Heart right ventricle (tissue), 16 donors: ENCODE measurements around the gene TNS1. TPM values are rescaled to one million over a fixed set of nuclear protein-coding genes. Genes with fewer than 3 reads are reported as not detected.

Experiments used
- ATAC-seq, 8 donors: fragments of 200-7000 bp; cut with Tn5 transposase; one replicate each; pipeline ENCODE4 v1.9.1; 2020; ENCODE audit warnings: mild to moderate bottlenecking in 8 of 8, moderate library complexity in 8 of 8, moderate number of reproducible peaks in 1 of 8
- DNase-seq, 2 donors: peaks; one replicate each; pipeline ENCODE4 v3.0.0-alpha.2; 2020
- H3K27ac ChIP-seq, 10 donors: fragments of 200-600 bp; sonication (generic) in 2 of 10; one replicate each; pipeline versions ENCODE4 v1.5.0 to v1.8.0; 2020 to 2022; ENCODE audit warnings: mild to moderate bottlenecking in 3 of 10
- H3K27me3 ChIP-seq, 7 donors: fragments of 200-600 bp; one replicate each; pipeline ENCODE4 v1.8.0; 2021 to 2022; ENCODE audit warnings: mild to moderate bottlenecking in 2 of 7
- H3K36me3 ChIP-seq, 9 donors: fragments of 200-600 bp; sonication (generic) in 1 of 9; one replicate each; pipeline versions ENCODE4 v1.5.0 to v1.8.0; 2020 to 2022; ENCODE audit warnings: mild to moderate bottlenecking in 2 of 9
- H3K4me1 ChIP-seq, 9 donors: fragments of 200-600 bp; sonication (generic) in 1 of 9; one replicate each; pipeline versions ENCODE4 v1.5.0 to v1.8.0; 2020 to 2022; ENCODE audit warnings: mild to moderate bottlenecking in 4 of 9
- H3K4me3 ChIP-seq, 10 donors: fragments of 200-600 bp; sonication (generic) in 2 of 10; one replicate each; pipeline versions ENCODE4 v1.5.0 to v1.8.0; 2020 to 2022; ENCODE audit warnings: mild to moderate bottlenecking in 7 of 10, moderate library complexity in 2 of 10
- H3K9me3 ChIP-seq, 11 donors: fragments of 200-600 bp in 10 of 11; sonication (generic) in 2 of 11; one replicate each; pipeline versions ENCODE4 v1.5.0 to v1.8.0; 2013 to 2022; ENCODE audit warnings: mild to moderate bottlenecking in 2 of 11, control low read depth in 1 of 11, moderate library complexity in 1 of 11
- WGBS, 2 donors: extraction: QIAGEN DNeasy Blood & Tissue Kit; methylation state at CpG; one replicate each; pipeline ENCODE4 v1.1.7; 2013; ENCODE audit warnings: inconsistent platforms in 1 of 2; 5-methylcytosine and 5-hydroxymethylcytosine counted together
- intact Hi-C, 10 donors: fragments of 100-400 bp; cut with DNase I; formaldehyde crosslinking; loops; one replicate each; pipeline versions ENCODE4 v1.11.1 to v1.14.2; 2022
- polyA plus RNA-seq, 2 donors: library from polyadenylated mRNA; stranded (reverse); fragments of 200-250 nt; gene quantifications; one replicate each; pipeline ENCODE4 v1.2.3, GENCODE V29; 2013
- total RNA-seq, 10 donors: library from RNA; stranded (reverse); fragmentation: NEBNext Ultra II Directional in 3 of 10; extraction: Animal tissue kit (Norgen Biotek cat#: 25700) in 3 of 10; gene quantifications; one replicate each; pipeline versions ENCODE4 v1.2.1 to v1.2.4, GENCODE V29; 2021 to 2023
- TF ChIP-seq, protein P1 (sequence below), 9 donors: fragments of 200-600 bp; sonication (generic) in 2 of 9; IDR thresholded peaks; one replicate each; pipeline versions ENCODE4 v1.5.0 to v1.8.0; 2021 to 2022; ENCODE audit warnings: antibody characterized with exemption in 9 of 9, mild to moderate bottlenecking in 5 of 9, moderate library complexity in 1 of 9
- donor health status: Arrhythmogenic right ventricular cardiomyopathy.
- donor health status: ischemic (EF 13 %, LVEDD 7.1; RV severe dilation, severe dysfunction).
- donor health status: healthy with polysubstance abuse.
- donor health status: DM: no; HTN: yes; CAD: no.
- donor health status: DM: no; HTN: no; CAD: no.
- donor health status: ischemic (EF 25% LVEDD 6.9; RV normal size, moderate dysfunction).
- donor health status: ischemic (EF 25% LVEDD 5.7; RV mildly dilated, moderate dysfunction).
- donor health status: healthy.
- donor health status: DM: yes; HTN: yes; CAD: no.
- donor health status: Ischemic cardiomyopathy.
- donor health status: ischemic (EF 35%, LVEDD 5.7; RV mildly dilated, moderate dysfunction).
- donor health status: nonischemic (EF 11% LVEDD 7.7; RV severe dilation, severe dysfunction).
- donor health status: DM: yes; HTN: yes; CAD: no.
- donor health status: PGD.
- donor health status: ischemic (EF 29% LVEDD 5.4; RV normal size, mild dysfunction).
- donor health status: nonischemic (EF 23%, LVEDD 6.1; RV moderate dilation, normal function).

The TNS1 gene
- total and polyA plus RNA-seq, 12 donors: 64.6 to 844 (median 731) TPM

DNA sequence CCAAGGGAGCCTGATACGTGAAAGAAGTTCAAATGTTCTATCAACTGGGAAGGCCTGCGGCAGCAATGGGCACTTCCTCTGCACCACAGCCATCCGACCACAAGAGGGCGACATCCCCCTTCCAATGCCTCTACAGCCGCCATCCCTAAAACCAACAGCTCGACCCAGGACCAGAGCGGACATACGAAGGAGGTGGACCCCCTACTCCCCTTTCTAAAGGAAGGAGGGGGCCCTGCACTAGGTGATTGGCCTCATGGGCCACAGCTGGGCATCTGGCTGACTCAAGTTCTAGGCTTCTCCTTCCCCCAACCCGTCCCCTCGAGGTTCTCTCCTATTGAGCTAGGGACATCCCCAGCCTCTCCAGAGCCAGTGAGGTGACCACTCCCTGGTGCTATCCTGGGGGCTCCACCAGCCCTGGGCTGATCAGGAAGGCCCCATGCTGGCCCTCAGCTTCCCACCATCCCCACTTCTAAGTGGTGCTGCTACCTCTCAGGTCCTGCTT is 217.2 kb downstream of the TNS1 start:
- peak; percentile 66 to 80 (median 72) for ATAC-seq
- no peaks in the 10 kb centered on the region for H3K27me3 ChIP-seq
- H3K4me3 ChIP-seq: no peak overlapping the region
- TF ChIP-seq, protein P1, sequence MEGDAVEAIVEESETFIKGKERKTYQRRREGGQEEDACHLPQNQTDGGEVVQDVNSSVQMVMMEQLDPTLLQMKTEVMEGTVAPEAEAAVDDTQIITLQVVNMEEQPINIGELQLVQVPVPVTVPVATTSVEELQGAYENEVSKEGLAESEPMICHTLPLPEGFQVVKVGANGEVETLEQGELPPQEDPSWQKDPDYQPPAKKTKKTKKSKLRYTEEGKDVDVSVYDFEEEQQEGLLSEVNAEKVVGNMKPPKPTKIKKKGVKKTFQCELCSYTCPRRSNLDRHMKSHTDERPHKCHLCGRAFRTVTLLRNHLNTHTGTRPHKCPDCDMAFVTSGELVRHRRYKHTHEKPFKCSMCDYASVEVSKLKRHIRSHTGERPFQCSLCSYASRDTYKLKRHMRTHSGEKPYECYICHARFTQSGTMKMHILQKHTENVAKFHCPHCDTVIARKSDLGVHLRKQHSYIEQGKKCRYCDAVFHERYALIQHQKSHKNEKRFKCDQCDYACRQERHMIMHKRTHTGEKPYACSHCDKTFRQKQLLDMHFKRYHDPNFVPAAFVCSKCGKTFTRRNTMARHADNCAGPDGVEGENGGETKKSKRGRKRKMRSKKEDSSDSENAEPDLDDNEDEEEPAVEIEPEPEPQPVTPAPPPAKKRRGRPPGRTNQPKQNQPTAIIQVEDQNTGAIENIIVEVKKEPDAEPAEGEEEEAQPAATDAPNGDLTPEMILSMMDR (IDR thresholded peaks at IDR 0.05): peak; percentile 88 to 98 (median 97)
- intact Hi-C loops: loop anchor here (1.0 to 10.0 kb wide), 17 partner anchors 102 to 285 kb away; partner anchors contain the start of gene RUFY4 (in 6 of the 10)
- WGBS, 2 donors: 16 to 20% methylated on average over 10 of the region's 10 CpGs
- H3K27ac ChIP-seq: no peak overlapping the region
- peaks cover 0 to 35% (median 0%) of the 10 kb centered on the region in 9 donors for H3K36me3 ChIP-seq
- DNase-seq: peak; percentile 79 to 82
- H3K9me3 ChIP-seq: peaks cover 0 to 12% (median 0%) of the 10 kb centered on the region in 11 donors
- H3K4me1 ChIP-seq: peaks cover 0 to 28% (median 22%) of the 10 kb centered on the region in 9 donors

- intact Hi-C loops: loop anchor here (1.0 to 10.0 kb wide), 16 partner anchors 102 to 286 kb away; partner anchors contain the start of gene RUFY4 (in 6 of the 10)
- Histone ChIP-seq H3K27me3 (no peaks in the 10 kb centered on the region), H3K4me3 (no peak overlapping the region), H3K36me3 (peaks cover 0 to 37% (median 0%) of the 10 kb centered on the region in 9 donors), H3K4me1 (peaks cover 0 to 23% (median 17%) of the 10 kb centered on the region in 9 donors), H3K9me3 (peaks cover 0 to 12% (median 0%) of the 10 kb centered on the region in 11 donors), H3K27ac (no peak overlapping the region)
- 63 to 64% methylated on average over 14 of the region's 14 CpGs for WGBS, 2 donors
- ATAC-seq (peak in 7 of 8 donors; percentile 1 to 21 (median 8)), DNase-seq (no peak)
- TF ChIP-seq, protein P1 (IDR thresholded peaks at IDR 0.05): no peak
These were observed 217.7 kb downstream of the TNS1 start for GRCh38 chr2:217784996-217785543.

GRCh38 chr2:217783243-217783642 is 219.6 kb downstream of the TNS1 start:
- peaks cover 0 to 10% (median 8%) of the 10 kb centered on the region in 9 donors for H3K4me1 ChIP-seq
- no peak overlapping the region for H3K4me3 ChIP-seq
- intact Hi-C loops: loop anchor here in 4 of 10 donors (10.0 kb wide), 2 partner anchors 252 to 282 kb away; partner anchors contain the start of gene RUFY4 (in 4 of the 4)
- ATAC-seq (no peak), DNase-seq (no peak)
- no peak overlapping the region for H3K27ac ChIP-seq
- H3K36me3 ChIP-seq: peaks cover 0 to 37% (median 0%) of the 10 kb centered on the region in 9 donors
- TF ChIP-seq, protein P1 (IDR thresholded peaks at IDR 0.05): no peak
- H3K9me3 ChIP-seq: peaks cover 0 to 12% (median 0%) of the 10 kb centered on the region in 11 donors
- H3K27me3 ChIP-seq: no peaks in the 10 kb centered on the region

DNA sequence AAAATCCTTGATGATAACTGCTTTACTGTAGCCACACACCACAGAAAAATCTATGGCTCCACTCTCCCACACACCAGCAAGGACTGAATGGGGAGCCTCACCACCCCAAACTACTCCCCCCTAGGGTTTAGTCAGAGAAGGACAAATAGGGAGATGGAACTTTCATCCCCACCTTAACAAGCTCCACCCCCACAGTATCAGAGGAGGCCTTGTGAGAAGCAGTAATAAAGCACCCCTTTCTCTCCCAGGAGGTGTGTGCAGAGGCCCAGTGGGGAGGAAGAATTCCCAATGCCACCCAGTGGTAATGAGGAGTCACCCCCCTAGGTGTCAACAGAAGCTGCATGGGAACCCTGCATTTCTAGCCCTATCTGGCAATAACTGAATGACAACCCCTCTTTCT is 224.9 kb downstream of the TNS1 start:
- Histone ChIP-seq H3K9me3 (peaks cover 0 to 3% (median 0%) of the 10 kb centered on the region in 11 donors), H3K27ac (no peak overlapping the region), H3K4me1 (no peaks in the 10 kb centered on the region), H3K27me3 (no peaks in the 10 kb centered on the region), H3K4me3 (no peak overlapping the region), H3K36me3 (peaks cover 0 to 55% (median 0%) of the 10 kb centered on the region in 9 donors)
- no peak for DNase-seq
- intact Hi-C loops: no loop called here
- TF ChIP-seq, protein P1 (IDR thresholded peaks at IDR 0.05): no peak
- ATAC-seq: peak in 2 of 8 donors; percentile 27 to 66
